Neural crest cell (in vitro differentiated cells): ENCODE data around the gene DHRS11. TPM values are rescaled to one million over a fixed set of nuclear protein-coding genes. Genes with fewer than 3 reads are reported as not detected.
"Not testable (repeated sequence)": the region's sequence is repeated elsewhere in the genome, so short reads cannot be mapped to it uniquely, and the experiment has no call there.

Source experiments
- DNase-seq: peaks from one replicate; pipeline ENCODE4 v3.0.0; 2021; ENCODE audit warnings: low read depth, mixed read lengths, low spot score
- H3K27ac Mint-ChIP-seq: one replicate; pipeline ENCODE4 v1.8.0; 2021; ENCODE audit warnings: mild to moderate bottlenecking, mixed read lengths; ENCODE audit not compliant: unreplicated experiment
- H3K27me3 Mint-ChIP-seq: 2 replicates; pipeline ENCODE4 v1.8.0; 2021; ENCODE audit warnings: low read depth, mild to moderate bottlenecking, mixed read lengths
- H3K36me3 Mint-ChIP-seq: 2 replicates; pipeline ENCODE4 v1.8.0; 2021; ENCODE audit warnings: low read depth, mild to moderate bottlenecking, mixed read lengths
- H3K4me1 Mint-ChIP-seq: 2 replicates; pipeline ENCODE4 v1.8.0; 2021; ENCODE audit warnings: mixed read lengths
- H3K4me3 Mint-ChIP-seq: one replicate; pipeline ENCODE4 v1.8.0; 2021; ENCODE audit warnings: mild to moderate bottlenecking, mixed read lengths
- H3K9me3 Mint-ChIP-seq: 2 replicates; pipeline ENCODE4 v1.8.0; 2021; ENCODE audit warnings: mixed read lengths
- total RNA-seq: library from RNA; stranded (reverse); gene quantifications from 2 replicates; pipeline ENCODE4 v1.2.1, GENCODE V29; 2021
- TF ChIP-seq, protein P1 (sequence below): fragments of 200-600 bp; sonication (generic); conservative IDR thresholded peaks from 2 replicates; pipeline ENCODE4 v1.5.0; 2021; ENCODE audit warnings: antibody characterized with exemption, mild to moderate bottlenecking

The DHRS11 gene
- total RNA-seq, 1 donor from 2014 or later: 14.7 TPM

DNA sequence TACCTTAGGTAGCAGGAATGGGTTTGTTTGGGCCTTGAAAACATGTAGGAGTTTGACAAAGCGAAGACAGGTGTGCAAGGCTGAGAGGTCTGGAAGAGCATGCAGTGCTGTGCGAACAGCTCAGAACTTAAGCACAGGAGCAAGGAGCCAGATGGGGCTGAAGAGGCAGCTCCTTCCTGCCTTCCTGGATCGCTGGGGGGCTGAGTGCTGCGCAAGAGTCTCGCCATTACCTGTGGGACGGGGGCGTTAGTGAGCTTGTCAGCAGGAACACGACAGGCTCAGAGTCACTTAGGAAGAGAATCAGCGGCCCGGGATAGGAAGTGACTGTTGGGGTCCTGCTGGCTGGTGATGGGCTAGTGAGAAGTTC, 9.2 kb downstream of the DHRS11 start:
- no peak for DNase-seq
- TF ChIP-seq, protein P1, sequence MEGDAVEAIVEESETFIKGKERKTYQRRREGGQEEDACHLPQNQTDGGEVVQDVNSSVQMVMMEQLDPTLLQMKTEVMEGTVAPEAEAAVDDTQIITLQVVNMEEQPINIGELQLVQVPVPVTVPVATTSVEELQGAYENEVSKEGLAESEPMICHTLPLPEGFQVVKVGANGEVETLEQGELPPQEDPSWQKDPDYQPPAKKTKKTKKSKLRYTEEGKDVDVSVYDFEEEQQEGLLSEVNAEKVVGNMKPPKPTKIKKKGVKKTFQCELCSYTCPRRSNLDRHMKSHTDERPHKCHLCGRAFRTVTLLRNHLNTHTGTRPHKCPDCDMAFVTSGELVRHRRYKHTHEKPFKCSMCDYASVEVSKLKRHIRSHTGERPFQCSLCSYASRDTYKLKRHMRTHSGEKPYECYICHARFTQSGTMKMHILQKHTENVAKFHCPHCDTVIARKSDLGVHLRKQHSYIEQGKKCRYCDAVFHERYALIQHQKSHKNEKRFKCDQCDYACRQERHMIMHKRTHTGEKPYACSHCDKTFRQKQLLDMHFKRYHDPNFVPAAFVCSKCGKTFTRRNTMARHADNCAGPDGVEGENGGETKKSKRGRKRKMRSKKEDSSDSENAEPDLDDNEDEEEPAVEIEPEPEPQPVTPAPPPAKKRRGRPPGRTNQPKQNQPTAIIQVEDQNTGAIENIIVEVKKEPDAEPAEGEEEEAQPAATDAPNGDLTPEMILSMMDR: no peak
- Mint-ChIP-seq H3K9me3 (no peaks in the 10 kb centered on the region), H3K4me3 (peak overlapping the region; percentile 92), H3K36me3 (no peaks in the 10 kb centered on the region), H3K27ac (peak overlapping the region; percentile 88), H3K4me1 (peaks cover 36% of the 10 kb centered on the region), H3K27me3 (no peaks in the 10 kb centered on the region)

DNA sequence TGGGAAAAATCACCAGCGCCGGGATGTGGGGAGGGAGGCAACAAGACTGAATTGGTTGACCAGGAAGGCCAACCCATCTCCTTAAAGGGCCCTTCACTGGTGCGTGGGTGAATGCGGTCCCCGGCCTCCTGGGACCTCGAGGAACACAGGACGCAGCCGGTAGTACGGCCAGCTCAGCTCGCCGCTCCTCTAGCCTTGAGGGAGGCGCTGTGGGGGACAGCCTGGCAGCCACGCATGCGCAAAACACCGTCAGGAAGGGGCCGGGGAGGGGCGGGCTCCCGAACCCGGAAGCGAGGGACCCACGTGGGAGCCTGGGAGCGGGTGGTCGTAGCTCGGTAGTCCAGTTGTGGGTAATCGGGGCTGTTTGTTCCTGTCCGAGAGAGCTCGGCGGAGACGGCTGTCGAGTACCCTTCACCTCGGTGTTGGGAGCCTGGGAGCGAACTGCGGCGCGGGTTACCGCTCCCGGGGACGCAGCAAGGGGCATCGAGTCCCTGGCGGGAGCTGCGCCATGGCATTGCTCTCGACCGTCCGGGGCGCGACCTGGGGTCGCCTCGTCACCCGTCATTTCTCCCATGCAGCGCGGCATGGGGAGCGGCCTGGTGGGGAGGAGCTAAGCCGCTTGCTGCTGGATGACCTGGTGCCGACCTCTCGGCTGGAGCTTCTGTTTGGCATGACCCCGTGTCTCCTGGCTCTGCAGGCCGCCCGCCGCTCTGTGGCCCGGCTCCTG, 9.8 kb downstream of the DHRS11 start, which contains the start of gene MRM1:
TSS of gene MRM1 (plus strand) at position 281 of the 727 bp plus-strand sequence. CDS start at position 509, 228 bp downstream.
- peak within 1 kb of the TSS; percentile 88 for H3K27ac Mint-ChIP-seq
- DNase-seq: peak; percentile 90
- no peaks in the 10 kb centered on the region for H3K36me3 Mint-ChIP-seq
- TF ChIP-seq, protein P1: peak; percentile 24
- no peaks in the 10 kb centered on the region for H3K27me3 Mint-ChIP-seq
- no peaks in the 10 kb centered on the region for H3K9me3 Mint-ChIP-seq
- H3K4me3 Mint-ChIP-seq: peak within 1 kb of the TSS; percentile 92
- peaks cover 38% of the 10 kb centered on the region for H3K4me1 Mint-ChIP-seq

DNA sequence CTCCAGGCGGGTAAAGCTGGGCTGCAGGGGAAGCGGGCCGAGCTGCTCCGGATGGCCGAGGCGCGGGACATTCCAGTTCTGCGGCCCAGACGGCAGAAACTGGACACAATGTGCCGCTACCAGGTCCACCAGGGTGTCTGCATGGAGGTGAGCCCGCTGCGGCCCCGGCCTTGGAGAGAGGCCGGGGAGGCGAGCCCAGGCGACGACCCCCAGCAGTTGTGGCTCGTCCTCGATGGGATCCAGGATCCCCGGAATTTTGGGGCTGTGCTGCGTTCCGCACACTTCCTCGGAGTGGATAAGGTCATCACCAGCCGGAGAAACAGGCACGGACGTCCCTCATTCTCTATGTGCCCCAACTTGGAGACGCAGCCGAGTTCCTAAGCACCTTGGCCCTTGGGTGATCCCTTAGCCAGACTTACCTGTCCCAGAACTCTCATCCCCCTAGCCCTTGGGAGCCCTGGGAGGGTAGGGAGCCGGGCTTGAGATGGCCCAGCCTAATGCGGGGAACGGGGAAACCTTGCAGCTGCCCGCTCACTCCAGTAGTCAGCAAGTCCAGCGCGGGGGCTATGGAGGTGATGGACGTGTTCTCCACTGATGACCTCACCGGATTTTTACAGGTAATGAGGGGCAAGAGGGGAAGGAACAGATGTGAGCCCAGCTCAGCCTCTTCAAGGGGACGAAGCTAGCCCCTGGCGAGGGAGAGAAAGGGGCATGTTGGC, 10.5 kb downstream of the DHRS11 start:
- peaks cover 38% of the 10 kb centered on the region for H3K4me1 Mint-ChIP-seq
- peak overlapping the region; percentile 92 for H3K4me3 Mint-ChIP-seq
- H3K9me3 Mint-ChIP-seq: no peaks in the 10 kb centered on the region
- H3K36me3 Mint-ChIP-seq: no peaks in the 10 kb centered on the region
- DNase-seq: no peak
- TF ChIP-seq, protein P1: no peak
- no peak overlapping the region for H3K27ac Mint-ChIP-seq
- no peaks in the 10 kb centered on the region for H3K27me3 Mint-ChIP-seq

DNA sequence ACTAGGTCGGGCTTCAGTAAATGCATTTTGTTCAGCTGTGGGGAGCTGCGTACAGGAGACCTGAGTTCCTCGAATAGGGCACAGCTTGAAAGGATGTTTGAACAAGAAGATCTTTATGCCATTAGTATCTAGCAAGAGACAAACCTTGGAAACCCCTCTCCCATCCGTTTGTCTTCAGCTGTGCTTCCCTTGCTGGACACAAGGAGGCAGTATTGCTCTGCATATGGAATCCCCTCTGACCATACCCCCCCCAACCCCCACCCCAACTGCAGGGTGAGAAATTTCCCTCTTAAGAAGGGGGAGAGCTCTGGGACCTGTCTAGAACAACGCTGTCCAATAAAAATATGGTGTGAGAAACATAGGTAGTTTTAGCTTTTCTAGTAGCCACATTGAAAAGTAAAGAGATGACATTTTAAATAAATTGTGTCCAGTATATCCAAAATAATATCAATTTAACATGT, 11.3 kb downstream of the DHRS11 start:
- TF ChIP-seq, protein P1: peak; percentile 90
- H3K27me3 Mint-ChIP-seq: no peaks in the 10 kb centered on the region
- peak; percentile 54 for DNase-seq
- H3K9me3 Mint-ChIP-seq: no peaks in the 10 kb centered on the region
- H3K4me3 Mint-ChIP-seq: peak overlapping the region; percentile 92
- no peak overlapping the region for H3K27ac Mint-ChIP-seq
- H3K4me1 Mint-ChIP-seq: peaks cover 38% of the 10 kb centered on the region
- H3K36me3 Mint-ChIP-seq: no peaks in the 10 kb centered on the region

DNA sequence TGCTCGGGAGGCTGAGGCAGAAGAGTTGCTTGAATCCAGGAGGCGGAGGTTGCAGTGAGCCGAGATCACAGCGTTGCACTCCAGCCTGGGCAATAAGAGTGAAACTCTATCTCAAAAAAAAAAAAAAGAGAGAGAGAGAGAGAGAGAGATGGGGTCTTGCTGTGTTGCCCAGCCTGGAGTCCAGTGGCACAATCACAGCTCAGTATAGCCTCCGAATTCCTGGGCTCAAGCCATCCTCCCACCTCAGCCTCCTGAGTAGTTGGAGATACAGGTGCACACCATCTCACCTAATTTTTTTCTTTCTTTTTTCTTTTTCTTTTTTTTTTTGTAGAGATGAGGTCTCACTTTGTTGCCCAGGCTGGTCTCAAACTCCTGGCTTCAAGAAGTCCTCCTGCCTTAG, 13.3 kb downstream of the DHRS11 start:
- not testable (repeated sequence) for H3K27ac Mint-ChIP-seq, H3K4me3 Mint-ChIP-seq, H3K36me3 Mint-ChIP-seq, H3K27me3 Mint-ChIP-seq, DNase-seq, H3K9me3 Mint-ChIP-seq
- H3K4me1 Mint-ChIP-seq: peaks cover 38% of the 10 kb centered on the region

DNA sequence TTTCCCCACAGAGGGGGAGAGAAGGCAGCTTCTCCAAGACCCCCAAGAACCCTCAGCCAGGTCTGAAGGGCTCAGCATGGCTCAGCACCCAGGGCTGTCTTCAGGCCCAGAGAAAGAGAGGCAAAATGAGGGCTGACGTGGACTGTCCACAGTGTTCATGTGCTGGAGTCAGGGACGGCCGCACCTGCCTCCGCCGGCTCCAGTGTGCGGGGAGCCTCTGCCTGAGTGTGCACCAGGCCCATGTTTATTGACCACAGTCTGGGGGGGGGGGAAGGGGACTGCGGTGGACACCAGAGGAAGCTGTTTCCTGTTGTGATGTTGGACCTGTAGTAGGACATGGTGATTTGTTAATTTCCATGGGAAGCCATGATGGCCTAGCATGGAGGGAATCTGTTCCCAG, 16.6 kb downstream of the DHRS11 start:
- Mint-ChIP-seq H3K36me3 (no peaks in the 10 kb centered on the region), H3K4me3 (no peak overlapping the region), H3K27ac (peak overlapping the region; percentile 82), H3K27me3 (no peaks in the 10 kb centered on the region), H3K9me3 (no peaks in the 10 kb centered on the region), H3K4me1 (peaks cover 19% of the 10 kb centered on the region)
- DNase-seq: no peak
- TF ChIP-seq, protein P1: no peak
